ENCODE results near the gene RNF4. TPM values are rescaled to one million over a fixed set of nuclear protein-coding genes. Genes with fewer than 3 reads are reported as not detected.
"Not testable (repeated sequence)": the region's sequence is repeated elsewhere in the genome, so short reads cannot be mapped to it uniquely, and the experiment has no call there.

The RNF4 gene
- polyA plus RNA-seq, 3 donors: 28.8 to 41.3 (median 37.0) TPM

DNA sequence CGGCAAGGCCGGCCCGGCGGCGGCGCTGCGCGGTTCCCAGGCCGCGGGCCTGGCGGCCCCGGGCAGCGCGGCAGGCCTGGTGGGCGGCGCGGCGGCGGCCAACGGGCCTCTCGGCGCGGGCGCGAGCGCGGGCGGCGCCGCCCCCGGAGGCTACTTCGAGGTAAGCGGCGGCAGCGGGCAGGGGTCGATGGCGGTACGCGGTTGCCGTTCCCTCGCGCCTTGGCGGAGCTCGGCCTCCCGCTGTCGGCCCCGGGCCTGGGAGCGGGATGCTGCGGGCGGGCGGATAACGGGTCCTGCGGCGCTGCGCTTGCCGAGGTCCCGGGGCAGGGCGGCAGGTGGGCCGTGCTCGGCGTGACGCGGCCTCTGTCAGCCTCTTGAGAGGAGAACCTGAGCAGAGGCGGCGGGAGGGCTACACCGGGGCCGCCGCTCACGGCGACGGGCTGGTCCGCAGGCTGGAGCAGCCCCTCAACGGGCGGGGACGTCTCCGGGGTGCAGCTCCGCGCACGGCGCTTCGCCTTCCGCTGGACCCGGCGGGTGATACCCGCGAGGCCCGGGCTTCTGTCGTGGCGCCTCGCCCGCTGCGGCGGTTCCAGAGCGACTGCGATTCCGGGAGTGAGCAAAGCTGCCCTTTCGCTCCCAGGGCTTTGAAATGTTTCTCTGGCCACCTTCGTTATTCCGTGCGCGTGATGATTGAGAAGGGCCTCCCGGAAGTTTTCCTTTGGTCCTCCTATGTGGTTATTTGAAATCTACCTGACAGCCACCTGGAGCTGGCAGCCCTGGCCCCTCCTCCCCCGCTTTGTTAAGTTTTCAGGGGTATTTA, 68.3 kb downstream of the RNF4 start:
- peaks cover 2 to 7% of the 10 kb centered on the region in 2 donors for H3K36me3 Mint-ChIP-seq
- peak overlapping the region; percentile 81 for H2AFZ ChIP-seq (ENCODE audit: insufficient read depth, low read depth, low read length, poor library complexity, severe bottlenecking)
- peak overlapping the region; percentile 46 to 77 for H3K27ac ChIP-seq (ENCODE audit: low read depth in 1 of 2, low read length in 2 of 2)
- peaks cover 51% of the 10 kb centered on the region for H4K20me1 ChIP-seq (ENCODE audit: insufficient read depth, low read length)
- H3K27me3 Mint-ChIP-seq (ENCODE audit: low read depth in 3 of 3): peaks cover 1 to 2% (median 1%) of the 10 kb centered on the region in 3 donors
- H3K4me1 Mint-ChIP-seq: peaks cover 25% of the 10 kb centered on the region
- H3K4me3 Mint-ChIP-seq: peak overlapping the region; percentile 85 to 87
- H3K27me3 ChIP-seq (ENCODE audit: control insufficient read depth in 2 of 2, insufficient read depth in 2 of 2, low read length in 2 of 2): no peaks in the 10 kb centered on the region
- no peaks in the 10 kb centered on the region for H3K9me3 ChIP-seq (replicated peaks in 1 of 2; ENCODE audit: control insufficient read depth in 1 of 2, insufficient read depth in 1 of 2, low read length in 2 of 2)
- peaks cover 53% of the 10 kb centered on the region for H3K79me2 ChIP-seq (ENCODE audit: insufficient read depth, low read length)
- no peaks in the 10 kb centered on the region for H3K36me3 ChIP-seq (replicated peaks in 1 of 2; ENCODE audit: control insufficient read depth in 1 of 2, insufficient read depth in 2 of 2, low read length in 2 of 2)
- no peaks in the 10 kb centered on the region for H3K9me3 Mint-ChIP-seq
- WGBS (ENCODE audit: insufficient coverage): under 1% methylated on average over 97 of the region's 103 CpGs
- H3K27ac Mint-ChIP-seq: peak overlapping the region; percentile 63 to 87 (median 81)
- TF ChIP-seq, protein P1, sequence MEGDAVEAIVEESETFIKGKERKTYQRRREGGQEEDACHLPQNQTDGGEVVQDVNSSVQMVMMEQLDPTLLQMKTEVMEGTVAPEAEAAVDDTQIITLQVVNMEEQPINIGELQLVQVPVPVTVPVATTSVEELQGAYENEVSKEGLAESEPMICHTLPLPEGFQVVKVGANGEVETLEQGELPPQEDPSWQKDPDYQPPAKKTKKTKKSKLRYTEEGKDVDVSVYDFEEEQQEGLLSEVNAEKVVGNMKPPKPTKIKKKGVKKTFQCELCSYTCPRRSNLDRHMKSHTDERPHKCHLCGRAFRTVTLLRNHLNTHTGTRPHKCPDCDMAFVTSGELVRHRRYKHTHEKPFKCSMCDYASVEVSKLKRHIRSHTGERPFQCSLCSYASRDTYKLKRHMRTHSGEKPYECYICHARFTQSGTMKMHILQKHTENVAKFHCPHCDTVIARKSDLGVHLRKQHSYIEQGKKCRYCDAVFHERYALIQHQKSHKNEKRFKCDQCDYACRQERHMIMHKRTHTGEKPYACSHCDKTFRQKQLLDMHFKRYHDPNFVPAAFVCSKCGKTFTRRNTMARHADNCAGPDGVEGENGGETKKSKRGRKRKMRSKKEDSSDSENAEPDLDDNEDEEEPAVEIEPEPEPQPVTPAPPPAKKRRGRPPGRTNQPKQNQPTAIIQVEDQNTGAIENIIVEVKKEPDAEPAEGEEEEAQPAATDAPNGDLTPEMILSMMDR (IDR thresholded peaks at IDR 0.05): no peak
- peaks cover 19 to 23% of the 10 kb centered on the region in 2 donors for H3K4me1 ChIP-seq (ENCODE audit: control insufficient read depth in 1 of 2, insufficient read depth in 2 of 2, low read length in 2 of 2)
- DNase-seq: peak; percentile 10 to 33 (median 17)
- H3K4me3 ChIP-seq (replicated peaks in 1 of 3; ENCODE audit: low read depth in 2 of 3, low read length in 3 of 3): peak overlapping the region; percentile 57 to 83 (median 83)
- peak overlapping the region; percentile 95 for H3K4me2 ChIP-seq (replicated peaks; ENCODE audit: extremely low read depth, low read length, poor library complexity, severe bottlenecking)
- H3K9ac ChIP-seq (ENCODE audit: insufficient read depth, low read length, poor library complexity, severe bottlenecking): peak overlapping the region; percentile 80
- intact Hi-C loops (cut with micrococcal nuclease): loop anchor here (2.0 to 5.0 kb wide), 5 partner anchors 50 to 425 kb away; partner anchors contain the start of genes HAUS3 (in 2 of the 2), POLN (in 2 of the 2), RNF4 (in 2 of the 2) and CFAP99 (in 1 of the 2)

DNA sequence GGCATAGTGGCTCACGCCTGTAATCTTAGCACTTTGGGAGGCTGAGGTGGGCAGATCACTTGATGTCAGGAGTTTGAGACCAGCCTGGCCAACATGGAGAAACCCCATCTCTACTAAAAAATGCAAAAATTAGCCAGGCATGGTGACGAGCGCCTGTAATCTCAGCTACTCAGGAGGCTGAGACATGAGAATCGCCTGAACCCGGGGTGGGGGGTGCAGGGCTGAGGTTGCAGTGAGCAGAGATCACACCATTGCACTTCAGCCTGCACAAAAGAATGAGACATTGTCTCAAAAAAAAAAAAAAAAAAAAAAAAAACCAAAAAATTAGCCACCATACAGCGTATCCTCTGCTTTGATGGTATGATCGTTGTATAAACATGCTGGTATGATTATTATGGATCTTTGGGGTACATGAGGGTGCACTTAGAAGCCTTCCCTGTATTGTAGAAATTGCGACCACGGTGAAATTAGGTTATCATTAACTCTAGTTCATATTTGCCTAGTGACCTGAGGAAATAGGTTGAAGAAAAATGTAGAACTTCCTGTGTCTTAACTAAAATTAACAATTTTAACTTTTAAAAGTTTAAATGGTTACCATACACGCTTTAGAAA, 74.8 kb downstream of the RNF4 start:
- H3K27me3 ChIP-seq (ENCODE audit: control insufficient read depth in 2 of 2, insufficient read depth in 2 of 2, low read length in 2 of 2); H3K9me3 Mint-ChIP-seq; H3K4me2 ChIP-seq (replicated peaks; ENCODE audit: extremely low read depth, low read length, poor library complexity, severe bottlenecking); H2AFZ ChIP-seq (ENCODE audit: insufficient read depth, low read depth, low read length, poor library complexity, severe bottlenecking); H3K27ac ChIP-seq (ENCODE audit: low read depth in 1 of 2, low read length in 2 of 2); H3K4me3 Mint-ChIP-seq; H3K4me3 ChIP-seq (replicated peaks in 1 of 3; ENCODE audit: low read depth in 2 of 3, low read length in 3 of 3); DNase-seq; H3K9ac ChIP-seq (ENCODE audit: insufficient read depth, low read length, poor library complexity, severe bottlenecking); intact Hi-C loops (cut with micrococcal nuclease); H3K4me1 ChIP-seq (ENCODE audit: control insufficient read depth in 1 of 2, insufficient read depth in 2 of 2, low read length in 2 of 2); H3K9me3 ChIP-seq (replicated peaks in 1 of 2; ENCODE audit: control insufficient read depth in 1 of 2, insufficient read depth in 1 of 2, low read length in 2 of 2); H3K27me3 Mint-ChIP-seq (ENCODE audit: low read depth in 3 of 3); H3K36me3 ChIP-seq (replicated peaks in 1 of 2; ENCODE audit: control insufficient read depth in 1 of 2, insufficient read depth in 2 of 2, low read length in 2 of 2): not testable (repeated sequence)
- H3K4me1 Mint-ChIP-seq: peaks cover 16% of the 10 kb centered on the region
- peaks cover 5 to 15% of the 10 kb centered on the region in 2 donors for H3K36me3 Mint-ChIP-seq
- WGBS (ENCODE audit: insufficient coverage): 100% methylated on average over 1 of the region's 10 CpGs
- Histone ChIP-seq H4K20me1 (ENCODE audit: insufficient read depth, low read length) (peaks cover 100% of the 10 kb centered on the region), H3K79me2 (ENCODE audit: insufficient read depth, low read length) (peaks cover 100% of the 10 kb centered on the region)
- peak overlapping the region in 1 of 7 donors; percentile 37 for H3K27ac Mint-ChIP-seq

Data from CD14-positive monocyte (primary cell).